ENCODE measurements around the gene CDH13. TPM values are rescaled to one million over a fixed set of nuclear protein-coding genes. Genes with fewer than 3 reads are reported as not detected.

The CDH13 gene
- polyA plus RNA-seq, 1 donor from 2014 or later: 3.2 TPM

DNA sequence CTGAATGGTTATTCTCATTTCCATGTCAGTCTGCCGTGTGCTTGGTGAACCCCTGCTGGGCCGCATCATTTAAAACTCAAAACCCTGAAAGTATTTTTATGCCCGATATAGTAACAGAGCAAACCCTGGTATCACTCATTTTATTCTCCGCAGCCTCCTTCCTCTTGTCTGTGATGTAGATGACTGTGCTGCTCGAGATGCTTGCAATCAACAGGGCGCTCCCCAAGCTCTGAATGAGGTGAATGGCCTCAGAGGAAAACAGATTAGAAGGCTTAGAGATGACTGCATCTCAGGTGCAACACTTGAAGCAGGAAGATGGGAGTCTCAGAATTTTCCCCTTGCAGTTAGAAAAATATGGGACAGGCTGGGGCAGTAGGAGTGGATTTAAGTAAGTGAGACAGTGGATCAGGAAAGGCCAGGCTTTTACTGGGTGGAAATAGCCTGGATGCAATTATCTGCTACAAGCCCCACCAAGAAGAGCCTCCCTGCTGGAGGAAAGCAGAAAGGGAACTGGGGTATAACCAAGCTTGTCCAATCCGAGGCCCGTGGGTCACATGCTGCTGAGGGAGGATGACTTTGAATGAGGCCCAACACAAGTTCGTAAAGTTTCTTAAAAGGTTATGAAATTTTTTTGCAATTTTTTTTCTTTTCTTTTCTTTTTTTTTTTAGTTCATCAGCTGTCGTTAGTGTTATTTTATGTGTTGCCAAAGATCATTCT, 166.9 kb downstream of the CDH13 start:
- no peaks in the 10 kb centered on the region for H3K36me3 ChIP-seq (ENCODE audit: insufficient read depth, low read length)
- no peaks in the 10 kb centered on the region for H3K27me3 ChIP-seq (ENCODE audit: insufficient read depth, low read depth, low read length)
- no peak overlapping the region for H3K4me2 ChIP-seq (ENCODE audit: low read length)
- TF ChIP-seq RAD21 (conservative IDR thresholded peaks at IDR 0.05) (no peak), POLR2AphosphoS5 (IDR thresholded peaks at IDR 0.05) (no peak), EP300 (conservative IDR thresholded peaks at IDR 0.05; ENCODE audit: poor library complexity, severe bottlenecking) (no peak), EZH2 (IDR thresholded peaks at IDR 0.05; ENCODE audit: borderline replicate concordance, insufficient read depth, low read length, poor library complexity, severe bottlenecking) (no peak), SMC3 (conservative IDR thresholded peaks at IDR 0.05; ENCODE audit: poor library complexity) (no peak), MXI1 (conservative IDR thresholded peaks at IDR 0.05; ENCODE audit: poor library complexity, severe bottlenecking) (no peak), TAF1 (IDR thresholded peaks at IDR 0.05; ENCODE audit: low read depth) (no peak)
- TF ChIP-seq, protein P1, sequence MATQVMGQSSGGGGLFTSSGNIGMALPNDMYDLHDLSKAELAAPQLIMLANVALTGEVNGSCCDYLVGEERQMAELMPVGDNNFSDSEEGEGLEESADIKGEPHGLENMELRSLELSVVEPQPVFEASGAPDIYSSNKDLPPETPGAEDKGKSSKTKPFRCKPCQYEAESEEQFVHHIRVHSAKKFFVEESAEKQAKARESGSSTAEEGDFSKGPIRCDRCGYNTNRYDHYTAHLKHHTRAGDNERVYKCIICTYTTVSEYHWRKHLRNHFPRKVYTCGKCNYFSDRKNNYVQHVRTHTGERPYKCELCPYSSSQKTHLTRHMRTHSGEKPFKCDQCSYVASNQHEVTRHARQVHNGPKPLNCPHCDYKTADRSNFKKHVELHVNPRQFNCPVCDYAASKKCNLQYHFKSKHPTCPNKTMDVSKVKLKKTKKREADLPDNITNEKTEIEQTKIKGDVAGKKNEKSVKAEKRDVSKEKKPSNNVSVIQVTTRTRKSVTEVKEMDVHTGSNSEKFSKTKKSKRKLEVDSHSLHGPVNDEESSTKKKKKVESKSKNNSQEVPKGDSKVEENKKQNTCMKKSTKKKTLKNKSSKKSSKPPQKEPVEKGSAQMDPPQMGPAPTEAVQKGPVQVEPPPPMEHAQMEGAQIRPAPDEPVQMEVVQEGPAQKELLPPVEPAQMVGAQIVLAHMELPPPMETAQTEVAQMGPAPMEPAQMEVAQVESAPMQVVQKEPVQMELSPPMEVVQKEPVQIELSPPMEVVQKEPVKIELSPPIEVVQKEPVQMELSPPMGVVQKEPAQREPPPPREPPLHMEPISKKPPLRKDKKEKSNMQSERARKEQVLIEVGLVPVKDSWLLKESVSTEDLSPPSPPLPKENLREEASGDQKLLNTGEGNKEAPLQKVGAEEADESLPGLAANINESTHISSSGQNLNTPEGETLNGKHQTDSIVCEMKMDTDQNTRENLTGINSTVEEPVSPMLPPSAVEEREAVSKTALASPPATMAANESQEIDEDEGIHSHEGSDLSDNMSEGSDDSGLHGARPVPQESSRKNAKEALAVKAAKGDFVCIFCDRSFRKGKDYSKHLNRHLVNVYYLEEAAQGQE (IDR thresholded peaks at IDR 0.05; ENCODE audit: borderline replicate concordance): no peak
- TF ChIP-seq, protein P2, sequence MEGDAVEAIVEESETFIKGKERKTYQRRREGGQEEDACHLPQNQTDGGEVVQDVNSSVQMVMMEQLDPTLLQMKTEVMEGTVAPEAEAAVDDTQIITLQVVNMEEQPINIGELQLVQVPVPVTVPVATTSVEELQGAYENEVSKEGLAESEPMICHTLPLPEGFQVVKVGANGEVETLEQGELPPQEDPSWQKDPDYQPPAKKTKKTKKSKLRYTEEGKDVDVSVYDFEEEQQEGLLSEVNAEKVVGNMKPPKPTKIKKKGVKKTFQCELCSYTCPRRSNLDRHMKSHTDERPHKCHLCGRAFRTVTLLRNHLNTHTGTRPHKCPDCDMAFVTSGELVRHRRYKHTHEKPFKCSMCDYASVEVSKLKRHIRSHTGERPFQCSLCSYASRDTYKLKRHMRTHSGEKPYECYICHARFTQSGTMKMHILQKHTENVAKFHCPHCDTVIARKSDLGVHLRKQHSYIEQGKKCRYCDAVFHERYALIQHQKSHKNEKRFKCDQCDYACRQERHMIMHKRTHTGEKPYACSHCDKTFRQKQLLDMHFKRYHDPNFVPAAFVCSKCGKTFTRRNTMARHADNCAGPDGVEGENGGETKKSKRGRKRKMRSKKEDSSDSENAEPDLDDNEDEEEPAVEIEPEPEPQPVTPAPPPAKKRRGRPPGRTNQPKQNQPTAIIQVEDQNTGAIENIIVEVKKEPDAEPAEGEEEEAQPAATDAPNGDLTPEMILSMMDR (IDR thresholded peaks at IDR 0.05; ENCODE audit: poor library complexity, severe bottlenecking): no peak
- no peaks in the 10 kb centered on the region for H4K20me1 ChIP-seq (ENCODE audit: insufficient read depth)
- H3F3A ChIP-seq (ENCODE audit: insufficient read depth, low read length, poor library complexity, severe bottlenecking): no peaks in the 10 kb centered on the region
- no peaks in the 10 kb centered on the region for H3K9me3 ChIP-seq (ENCODE audit: low read length)
- H2AFZ ChIP-seq (ENCODE audit: low read depth, low read length): no peak overlapping the region
- H3K27ac ChIP-seq (ENCODE audit: low read length): no peak overlapping the region
- no peak overlapping the region for H3K9ac ChIP-seq (ENCODE audit: low read length)
- no peaks in the 10 kb centered on the region for H3K9me2 ChIP-seq (ENCODE audit: insufficient read depth, low read length)
- H3K79me2 ChIP-seq (replicated peaks; ENCODE audit: insufficient read depth, low read length): no peaks in the 10 kb centered on the region
- no peak overlapping the region for H3K4me3 ChIP-seq (ENCODE audit: low read length)

DNA sequence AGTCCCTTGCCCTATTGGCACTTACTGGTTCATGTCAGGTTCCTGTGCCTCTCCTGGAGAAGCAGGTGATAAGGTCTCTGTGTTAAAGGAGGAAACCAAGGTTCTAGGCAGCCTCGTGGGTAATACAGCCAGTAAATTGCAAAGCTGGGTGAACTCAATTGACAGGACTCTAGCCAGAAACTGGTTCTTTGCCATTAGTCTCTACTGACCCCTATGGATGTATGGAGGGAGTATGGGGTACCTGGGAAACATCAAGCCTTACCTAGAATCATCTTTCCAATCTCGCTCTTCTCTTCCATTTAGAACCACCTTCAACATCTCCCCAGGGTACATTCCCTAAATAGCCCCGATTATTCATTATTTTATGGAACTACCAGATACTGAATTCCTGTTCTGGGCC, 169.3 kb downstream of the CDH13 start:
- TF ChIP-seq, protein P1 (IDR thresholded peaks at IDR 0.05; ENCODE audit: borderline replicate concordance): no peak
- TF ChIP-seq EZH2 (IDR thresholded peaks at IDR 0.05; ENCODE audit: borderline replicate concordance, insufficient read depth, low read length, poor library complexity, severe bottlenecking): no peak
- no peak for TF ChIP-seq SMC3 (conservative IDR thresholded peaks at IDR 0.05; ENCODE audit: poor library complexity)
- TF ChIP-seq RAD21 (conservative IDR thresholded peaks at IDR 0.05): no peak
- no peak for TF ChIP-seq EP300 (conservative IDR thresholded peaks at IDR 0.05; ENCODE audit: poor library complexity, severe bottlenecking)
- Histone ChIP-seq H4K20me1 (ENCODE audit: insufficient read depth) (no peaks in the 10 kb centered on the region), H2AFZ (ENCODE audit: low read depth, low read length) (no peak overlapping the region), H3K4me2 (ENCODE audit: low read length) (no peak overlapping the region), H3K9ac (ENCODE audit: low read length) (no peak overlapping the region), H3K9me2 (ENCODE audit: insufficient read depth, low read length) (no peaks in the 10 kb centered on the region), H3K27me3 (ENCODE audit: insufficient read depth, low read depth, low read length) (no peaks in the 10 kb centered on the region), H3K9me3 (ENCODE audit: low read length) (no peaks in the 10 kb centered on the region), H3K79me2 (replicated peaks; ENCODE audit: insufficient read depth, low read length) (no peaks in the 10 kb centered on the region), H3K36me3 (ENCODE audit: insufficient read depth, low read length) (no peaks in the 10 kb centered on the region), H3K27ac (ENCODE audit: low read length) (no peak overlapping the region), H3F3A (ENCODE audit: insufficient read depth, low read length, poor library complexity, severe bottlenecking) (no peaks in the 10 kb centered on the region), H3K4me3 (ENCODE audit: low read length) (no peak overlapping the region)

Measured in neural cell (in vitro differentiated cells).